Left ventricle myocardium inferior (tissue), 1 donor: ENCODE data around the gene MT1A. TPM values are rescaled to one million over a fixed set of nuclear protein-coding genes. Genes with fewer than 3 reads are reported as not detected.

ENCODE experiments used
- DNase-seq: peaks from one replicate; pipeline ENCODE4 v3.0.0-alpha.2; 2020
- H3K27ac ChIP-seq: fragments of 200-600 bp; replicated peaks from 2 replicates; pipeline ENCODE4 v1.8.0; 2021
- H3K27me3 ChIP-seq: fragments of 200-600 bp; 2 replicates; pipeline ENCODE4 v1.8.0; 2021; ENCODE audit warnings: low read depth
- H3K36me3 ChIP-seq: fragments of 200-600 bp; 2 replicates; pipeline ENCODE4 v1.8.0; 2021
- H3K4me1 ChIP-seq: fragments of 200-600 bp; 2 replicates; pipeline ENCODE4 v1.8.0; 2021
- H3K4me3 ChIP-seq: fragments of 200-600 bp; 2 replicates; pipeline ENCODE4 v1.8.0; 2021; ENCODE audit warnings: mild to moderate bottlenecking, moderate library complexity
- H3K9me3 ChIP-seq: fragments of 200-600 bp; replicated peaks from 2 replicates; pipeline ENCODE4 v1.8.0; 2021
- intact Hi-C: fragments of 100-400 bp; cut with micrococcal nuclease; formaldehyde crosslinking; loops from one replicate; pipeline ENCODE4 v1.11.0; 2022
- total RNA-seq: library from RNA; stranded (reverse); fragmentation: NEBNext Ultra II Directional; extraction: Animal tissue kit (Norgen Biotek cat#: 25700); gene quantifications from one replicate; pipeline ENCODE4 v1.2.1, GENCODE V29; 2021
- TF ChIP-seq, protein P1 (sequence below): fragments of 200-600 bp; IDR thresholded peaks from 2 replicates; pipeline ENCODE4 v1.8.0; 2021; ENCODE audit warnings: antibody characterized with exemption, mild to moderate bottlenecking, borderline replicate concordance
- donor health status: DM: no; HTN: yes; CAD: no; lungs with severe emphysema.

Gene MT1A
- total RNA-seq, 1 donor from 2014 or later, result 1.2 TPM

DNA sequence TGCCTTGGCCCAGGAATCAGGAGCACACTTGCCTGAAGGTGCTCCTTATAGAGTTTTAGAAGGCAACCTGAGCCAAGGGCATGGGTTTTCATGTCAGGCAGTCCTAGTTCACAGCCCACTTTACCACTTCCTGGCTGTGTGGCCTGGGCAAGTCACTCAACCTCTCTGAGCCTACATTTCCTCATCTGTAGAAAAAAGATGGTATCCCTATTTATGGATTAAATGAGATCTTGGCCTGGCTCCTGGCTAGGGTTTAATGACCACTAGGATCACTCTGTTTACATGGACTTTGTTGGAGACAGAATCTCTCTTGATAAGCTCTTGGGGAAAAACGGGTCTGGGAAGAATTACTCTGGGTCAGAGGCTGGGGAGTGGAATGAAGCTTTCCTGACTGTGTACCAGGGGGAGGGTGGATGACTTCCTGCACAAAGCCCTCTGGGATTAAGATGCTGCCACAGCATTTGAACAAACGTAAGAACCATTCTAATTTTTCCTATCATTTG, 27.8 kb upstream of the MT1A start:
- peak overlapping the region; percentile 78 for H3K4me3 ChIP-seq
- no peaks in the 10 kb centered on the region for H3K27me3 ChIP-seq
- DNase-seq, result no peak
- no peaks in the 10 kb centered on the region for H3K36me3 ChIP-seq
- no peaks in the 10 kb centered on the region for H3K9me3 ChIP-seq
- intact Hi-C loops, result no loop called here
- H3K4me1 ChIP-seq, result peaks cover 64% of the 10 kb centered on the region
- peak overlapping the region; percentile 95 for H3K27ac ChIP-seq
- TF ChIP-seq, protein P1, sequence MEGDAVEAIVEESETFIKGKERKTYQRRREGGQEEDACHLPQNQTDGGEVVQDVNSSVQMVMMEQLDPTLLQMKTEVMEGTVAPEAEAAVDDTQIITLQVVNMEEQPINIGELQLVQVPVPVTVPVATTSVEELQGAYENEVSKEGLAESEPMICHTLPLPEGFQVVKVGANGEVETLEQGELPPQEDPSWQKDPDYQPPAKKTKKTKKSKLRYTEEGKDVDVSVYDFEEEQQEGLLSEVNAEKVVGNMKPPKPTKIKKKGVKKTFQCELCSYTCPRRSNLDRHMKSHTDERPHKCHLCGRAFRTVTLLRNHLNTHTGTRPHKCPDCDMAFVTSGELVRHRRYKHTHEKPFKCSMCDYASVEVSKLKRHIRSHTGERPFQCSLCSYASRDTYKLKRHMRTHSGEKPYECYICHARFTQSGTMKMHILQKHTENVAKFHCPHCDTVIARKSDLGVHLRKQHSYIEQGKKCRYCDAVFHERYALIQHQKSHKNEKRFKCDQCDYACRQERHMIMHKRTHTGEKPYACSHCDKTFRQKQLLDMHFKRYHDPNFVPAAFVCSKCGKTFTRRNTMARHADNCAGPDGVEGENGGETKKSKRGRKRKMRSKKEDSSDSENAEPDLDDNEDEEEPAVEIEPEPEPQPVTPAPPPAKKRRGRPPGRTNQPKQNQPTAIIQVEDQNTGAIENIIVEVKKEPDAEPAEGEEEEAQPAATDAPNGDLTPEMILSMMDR, result no peak

DNA sequence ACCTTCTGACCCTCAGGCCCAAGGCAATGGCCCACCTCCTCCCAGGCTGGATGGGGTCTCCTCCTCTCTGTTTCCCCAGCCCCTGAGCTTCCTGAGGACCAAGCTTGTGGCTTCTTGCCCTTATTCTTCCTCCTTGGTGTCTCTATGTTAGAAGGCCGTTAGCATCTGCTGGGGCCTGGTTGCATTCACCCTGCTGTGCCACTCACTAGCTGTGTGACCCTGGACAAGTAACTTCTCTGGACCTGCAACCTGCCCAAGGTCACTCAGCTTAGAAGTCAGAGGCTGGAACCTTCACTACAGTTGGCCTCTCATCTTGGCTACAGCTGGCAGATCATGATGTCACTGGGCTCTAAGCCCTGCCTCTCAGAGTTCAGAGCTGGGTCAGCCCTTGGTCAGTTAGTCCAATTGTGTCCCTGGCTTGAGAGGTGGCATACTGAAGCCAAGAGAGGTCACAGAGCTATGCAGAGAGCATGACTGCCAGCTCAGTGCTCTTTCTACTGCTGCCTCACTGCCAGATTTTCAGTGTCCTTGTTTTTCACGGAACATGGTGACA, 27.1 kb upstream of the MT1A start:
- intact Hi-C loops, result no loop called here
- Histone ChIP-seq H3K36me3 (no peaks in the 10 kb centered on the region), H3K27me3 (no peaks in the 10 kb centered on the region), H3K4me1 (peaks cover 58% of the 10 kb centered on the region), H3K27ac (peak overlapping the region; percentile 95), H3K4me3 (no peak overlapping the region), H3K9me3 (no peaks in the 10 kb centered on the region)
- TF ChIP-seq, protein P1, result no peak
- peak; percentile 75 for DNase-seq

DNA sequence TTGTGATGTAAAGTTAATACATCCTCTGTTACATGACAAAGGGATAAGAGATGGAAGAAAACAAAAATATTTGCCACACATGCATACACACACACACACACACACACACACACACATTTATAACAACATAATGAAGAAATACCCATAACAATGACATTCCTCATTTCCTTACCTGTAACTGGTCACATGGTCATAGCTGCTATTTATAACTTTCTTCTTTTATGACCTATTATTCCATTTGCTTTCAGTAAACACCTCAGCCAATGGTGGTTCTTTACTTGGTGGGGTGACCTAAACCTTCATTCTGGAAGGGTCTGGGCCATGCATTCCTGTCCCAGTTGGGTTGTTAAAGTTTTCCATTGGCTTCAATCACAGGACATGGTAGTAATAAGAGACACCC, 24.8 kb upstream of the MT1A start:
- Histone ChIP-seq H3K4me3 (no peak overlapping the region), H3K4me1 (peaks cover 58% of the 10 kb centered on the region), H3K36me3 (no peaks in the 10 kb centered on the region), H3K9me3 (no peaks in the 10 kb centered on the region), H3K27ac (no peak overlapping the region), H3K27me3 (no peaks in the 10 kb centered on the region)
- no peak for DNase-seq
- intact Hi-C loops, result no loop called here
- TF ChIP-seq, protein P1, result no peak

DNA sequence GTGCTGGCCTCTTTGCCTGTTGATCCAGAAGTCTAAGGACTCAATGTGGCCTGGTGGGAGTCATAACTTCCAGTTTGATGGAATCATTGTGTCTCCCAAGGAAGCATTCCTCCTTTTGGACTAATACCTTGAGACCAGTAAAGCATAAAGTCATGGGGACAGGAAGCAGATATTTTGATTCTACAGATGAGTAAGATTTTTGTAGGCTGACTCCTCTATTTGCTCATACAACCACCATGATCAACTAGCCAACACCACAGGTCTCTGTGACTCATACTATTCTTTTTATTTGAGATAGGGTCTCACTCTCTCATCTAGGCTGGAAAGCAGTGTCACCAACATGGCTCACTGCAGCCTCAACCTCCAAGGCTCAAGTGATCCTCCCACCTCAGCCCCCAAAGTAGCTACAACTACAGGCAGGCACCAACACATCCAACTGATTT, 23.9 kb upstream of the MT1A start:
- Histone ChIP-seq H3K4me3 (no peak overlapping the region), H3K36me3 (no peaks in the 10 kb centered on the region), H3K4me1 (peaks cover 54% of the 10 kb centered on the region), H3K27me3 (no peaks in the 10 kb centered on the region), H3K27ac (no peak overlapping the region), H3K9me3 (no peaks in the 10 kb centered on the region)
- intact Hi-C loops, result no loop called here
- DNase-seq, result no peak
- TF ChIP-seq, protein P1, result no peak

DNA sequence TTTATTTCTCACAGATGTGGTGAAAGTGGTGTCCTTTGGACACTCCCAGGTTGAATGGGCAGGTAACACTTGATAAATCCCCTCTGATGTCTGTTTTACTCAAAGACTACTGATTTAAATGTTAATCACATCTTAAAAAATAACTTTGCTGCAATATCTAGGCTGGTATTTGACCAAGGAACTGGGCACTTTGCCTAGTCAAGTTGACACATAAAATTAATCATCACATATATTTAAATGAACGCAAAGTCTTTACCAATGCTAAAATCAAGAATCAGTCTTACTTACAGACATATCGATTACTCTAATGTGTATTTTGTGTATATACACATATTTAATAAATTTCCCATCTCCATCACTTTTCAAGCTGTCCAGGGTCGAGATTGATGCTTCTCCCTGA, 23.1 kb upstream of the MT1A start:
- Histone ChIP-seq H3K4me3 (no peak overlapping the region), H3K4me1 (peaks cover 46% of the 10 kb centered on the region), H3K27ac (no peak overlapping the region), H3K27me3 (no peaks in the 10 kb centered on the region), H3K9me3 (no peaks in the 10 kb centered on the region), H3K36me3 (no peaks in the 10 kb centered on the region)
- intact Hi-C loops, result no loop called here
- DNase-seq, result no peak
- TF ChIP-seq, protein P1, result no peak
